ENCODE measurements around the gene PBRM1.

PBRM1 gene

DNA sequence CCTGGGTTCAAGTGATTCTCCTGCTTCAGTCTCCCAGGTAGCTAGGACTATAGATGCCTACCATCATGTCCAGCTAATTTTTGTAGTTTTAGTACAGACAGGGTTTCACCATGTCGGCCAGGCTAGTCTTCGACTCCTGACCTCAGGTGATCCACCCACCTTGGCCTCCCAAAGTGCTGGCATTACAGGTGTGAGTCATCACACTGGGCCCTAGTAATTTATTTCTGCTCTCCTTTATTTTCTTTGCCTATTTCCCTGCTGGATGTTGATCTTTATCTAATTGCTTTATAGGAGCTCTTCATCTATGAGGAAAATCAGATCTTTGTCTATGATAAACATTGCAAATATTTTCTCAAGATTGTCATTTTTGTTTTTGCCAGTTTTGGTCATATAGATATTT, 117.6 kb downstream of the PBRM1 start:
- DNase-seq, result no peak

DNA sequence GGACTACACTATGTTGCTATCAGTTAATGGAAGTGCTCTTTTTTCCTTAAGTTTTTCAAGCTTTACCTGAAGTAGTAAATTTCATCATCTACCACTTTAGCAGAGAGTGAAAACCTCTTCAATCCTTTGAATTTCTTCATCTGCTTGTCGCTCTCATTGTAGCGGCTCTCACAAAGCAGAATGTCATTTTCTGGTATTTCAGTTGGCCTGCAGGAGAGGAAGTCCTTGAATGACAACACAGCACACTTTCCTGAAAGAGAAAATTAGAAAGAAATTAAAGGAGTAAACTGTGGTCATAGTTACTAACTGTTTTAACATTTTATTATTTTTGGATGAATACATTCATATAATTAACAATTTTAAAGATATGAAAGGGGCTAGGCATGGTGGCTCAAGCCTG, 121.7 kb downstream of the PBRM1 start:
- DNase-seq, result no peak

DNA sequence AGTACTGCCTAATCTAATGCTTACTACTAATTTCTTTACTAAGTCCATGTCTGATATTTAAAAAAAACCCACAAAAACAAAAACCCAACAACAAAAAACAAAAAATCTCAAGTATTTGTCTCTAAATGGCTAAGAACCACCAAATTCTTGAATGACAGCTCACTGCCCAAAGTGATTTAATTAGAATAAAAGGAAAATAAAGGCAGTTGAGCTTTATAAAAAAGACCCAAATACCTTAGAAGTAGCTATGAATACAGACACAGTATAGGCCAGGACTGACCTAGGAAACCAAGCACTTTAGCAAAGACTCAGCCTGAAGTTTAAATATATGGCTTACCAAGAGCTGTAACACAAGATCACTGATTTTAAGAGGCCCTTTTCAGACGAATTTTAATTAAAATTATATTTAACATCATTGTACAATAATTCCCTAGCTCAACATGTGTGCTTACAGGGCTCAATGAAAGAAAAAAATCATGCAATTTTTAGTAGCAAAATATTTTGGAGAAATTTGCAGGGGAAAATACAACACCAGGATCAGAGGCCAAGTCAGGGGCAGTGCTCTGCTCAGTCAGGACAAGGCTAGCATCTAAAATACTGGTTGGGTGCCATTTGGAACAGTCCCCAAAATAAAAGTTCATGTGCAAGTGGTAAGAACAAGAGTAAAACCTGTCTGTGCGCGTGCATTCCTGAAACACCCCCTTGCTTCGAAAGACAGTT, 124.5 kb downstream of the PBRM1 start:
- DNase-seq, result no peak

DNA sequence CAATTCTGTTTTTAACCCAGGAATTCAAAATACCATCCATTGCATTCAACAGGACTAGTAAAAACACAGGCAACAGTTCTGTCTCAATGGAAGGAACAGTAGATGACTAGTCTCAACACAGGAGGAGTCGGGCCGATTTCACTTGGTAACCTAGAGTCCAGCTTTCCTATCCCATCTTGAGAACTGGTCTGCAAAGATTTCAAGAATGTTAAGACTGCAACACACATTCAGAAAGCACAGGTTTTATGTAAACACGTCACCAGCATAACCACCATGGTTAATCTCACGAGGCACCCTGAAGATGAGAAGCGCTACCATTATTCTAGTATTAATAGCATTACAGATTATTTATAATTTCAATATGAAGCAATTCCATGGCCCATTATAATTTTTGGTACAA, 127.3 kb downstream of the PBRM1 start:
- DNase-seq, result no peak

DNA sequence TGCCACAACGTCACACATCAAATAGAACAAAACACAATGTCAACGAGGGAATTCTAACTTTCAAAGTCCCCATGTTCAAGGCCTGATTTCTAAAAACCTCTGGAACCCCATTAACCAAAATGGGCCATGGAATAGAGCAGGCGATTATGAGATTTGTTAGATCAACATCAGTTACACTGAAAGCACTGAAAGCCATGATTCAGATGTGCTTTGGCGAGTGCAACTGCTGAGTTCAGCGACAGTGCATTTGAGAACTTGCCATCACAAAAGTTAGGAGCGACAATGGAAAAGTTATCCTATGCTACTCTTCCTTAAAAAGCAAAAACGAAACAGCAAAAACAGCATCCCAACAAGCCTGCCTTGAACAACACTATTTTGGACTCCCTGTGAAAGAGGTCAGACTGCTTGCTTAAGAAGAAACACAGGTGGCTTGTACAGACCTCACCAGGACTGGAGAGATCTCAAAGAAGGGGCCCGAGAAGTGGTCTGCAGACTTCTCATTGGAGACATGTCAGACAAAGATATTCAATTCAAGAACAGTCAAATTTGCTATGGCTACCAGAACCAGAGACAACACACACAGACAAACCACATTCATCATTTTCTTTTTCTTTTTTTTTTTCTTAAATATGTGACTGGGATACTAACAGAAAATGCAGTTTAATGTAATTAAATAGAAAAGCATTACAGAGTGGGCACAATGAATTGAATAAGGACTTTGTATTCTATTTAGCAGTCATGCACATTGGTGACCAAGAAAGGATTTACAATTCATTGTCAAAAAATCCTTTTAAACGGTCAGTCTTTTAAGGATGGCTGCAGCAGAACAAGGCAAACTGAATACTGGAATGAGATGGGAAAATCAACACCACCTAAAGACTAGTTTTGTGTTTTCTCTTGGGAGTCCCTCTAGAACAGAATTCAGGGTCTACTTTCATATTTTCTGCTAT, 128.4 kb downstream of the PBRM1 start:
- DNase-seq, result no peak

DNA sequence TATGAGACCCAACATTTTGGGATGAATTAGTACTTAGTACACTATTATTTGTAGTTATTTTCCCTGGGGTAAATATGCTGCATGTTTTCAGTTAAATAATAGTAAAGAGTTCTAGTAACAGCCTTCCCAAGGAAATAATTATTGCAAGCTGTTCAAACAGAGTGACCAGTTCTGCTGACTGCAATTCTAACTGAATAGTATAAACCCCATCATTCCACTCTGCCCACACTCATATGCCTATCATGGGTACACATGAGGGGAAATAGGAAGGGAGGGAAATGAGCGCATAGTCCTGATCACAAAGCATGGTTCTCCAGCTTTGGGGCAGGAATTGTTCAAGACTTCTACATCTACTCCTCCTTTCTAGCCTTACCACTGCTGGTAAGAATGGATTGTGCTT, 130.7 kb downstream of the PBRM1 start:
- no peak for DNase-seq

DNA sequence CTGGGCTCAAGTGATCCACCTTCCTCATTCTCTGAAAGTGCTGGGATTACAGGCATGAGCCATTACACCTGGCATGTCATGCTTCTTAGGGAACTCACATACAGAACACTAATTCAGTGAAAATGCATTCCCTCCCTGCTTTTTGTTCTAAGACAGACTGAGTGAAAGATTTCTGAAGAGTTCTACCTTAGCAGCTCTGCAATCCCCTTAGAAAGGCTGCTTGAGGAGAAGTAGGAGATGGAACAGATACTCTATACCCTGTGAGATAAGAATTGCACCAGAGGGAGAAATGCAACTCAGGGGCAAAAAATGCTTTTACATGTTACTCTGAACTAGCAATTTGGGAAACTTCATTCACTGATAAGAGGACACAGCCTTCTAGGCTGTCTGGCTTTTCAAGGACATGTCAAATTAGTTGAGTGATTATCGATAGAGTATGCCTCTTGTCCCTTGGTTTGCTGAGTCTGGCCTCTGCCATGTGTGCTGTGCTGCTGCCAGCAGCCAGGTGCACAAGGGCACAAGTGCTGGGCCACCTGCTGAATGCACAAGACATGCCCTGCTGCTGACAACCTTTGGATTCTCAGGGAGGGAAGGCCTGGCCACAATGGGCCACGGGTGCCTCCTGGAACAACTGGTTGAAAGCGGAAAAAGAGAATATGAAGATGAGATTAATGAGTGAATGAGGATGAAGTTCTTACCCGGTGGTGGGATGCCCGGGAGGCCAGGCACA, 131.5 kb downstream of the PBRM1 start:
- no peak for DNase-seq

DNA sequence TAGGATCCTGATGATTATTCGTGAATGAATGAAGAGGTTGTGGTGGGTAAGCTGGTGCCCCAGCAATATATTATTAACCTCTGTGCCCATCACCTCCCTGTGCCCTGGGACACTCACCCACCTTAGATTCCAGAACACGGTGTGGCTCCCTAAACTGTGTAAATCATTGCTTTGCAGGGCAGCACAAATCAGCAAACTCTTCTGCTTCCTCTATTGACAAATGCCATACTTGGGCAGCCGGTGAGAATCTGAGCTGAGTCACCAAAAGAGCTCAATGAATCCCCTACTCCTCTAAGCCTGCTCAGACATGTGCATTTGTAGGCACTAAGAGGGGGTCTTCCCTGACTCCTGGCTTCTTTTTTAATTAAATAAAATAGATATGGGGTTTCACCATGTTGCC, 133.6 kb downstream of the PBRM1 start:
- no peak for DNase-seq

DNA sequence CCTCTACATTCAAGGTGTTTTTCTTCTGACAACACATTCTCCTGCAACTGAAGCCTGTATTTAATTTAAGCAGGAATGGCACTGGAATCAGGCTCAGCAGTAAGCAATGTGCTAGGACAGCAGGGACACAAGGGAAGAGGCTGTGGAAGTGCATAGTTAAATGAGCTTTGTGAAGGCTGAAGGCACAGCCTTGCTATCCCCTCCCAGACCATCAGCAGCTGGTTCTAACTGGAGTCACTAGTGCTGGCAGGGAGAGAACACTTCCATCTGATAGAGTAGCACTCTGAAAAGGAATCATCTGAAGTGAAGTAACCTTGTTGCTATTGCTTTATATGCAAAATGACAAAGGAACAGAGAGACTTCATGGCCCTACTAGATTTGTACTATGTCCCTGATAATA, 134.6 kb downstream of the PBRM1 start:
- DNase-seq, result no peak

DNA sequence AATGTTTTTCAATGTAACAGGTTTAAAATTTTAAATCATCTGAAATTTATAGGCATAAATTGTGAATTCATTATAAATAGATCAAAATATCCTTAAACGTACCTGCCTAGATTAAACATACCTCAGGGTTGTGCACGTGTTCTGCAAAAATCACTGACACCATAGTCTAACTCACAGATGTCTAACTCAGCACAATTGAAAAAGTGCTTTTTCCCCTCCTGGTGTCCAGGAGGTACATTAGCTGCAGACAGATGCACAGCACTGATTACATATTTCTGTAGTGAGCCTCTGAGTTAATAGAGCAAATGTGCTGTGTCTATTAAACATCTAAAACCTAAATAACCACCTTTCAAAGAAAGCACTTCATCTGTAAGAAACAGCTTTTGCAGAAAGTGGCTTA, 138.6 kb downstream of the PBRM1 start:
- no peak for DNase-seq

DNA sequence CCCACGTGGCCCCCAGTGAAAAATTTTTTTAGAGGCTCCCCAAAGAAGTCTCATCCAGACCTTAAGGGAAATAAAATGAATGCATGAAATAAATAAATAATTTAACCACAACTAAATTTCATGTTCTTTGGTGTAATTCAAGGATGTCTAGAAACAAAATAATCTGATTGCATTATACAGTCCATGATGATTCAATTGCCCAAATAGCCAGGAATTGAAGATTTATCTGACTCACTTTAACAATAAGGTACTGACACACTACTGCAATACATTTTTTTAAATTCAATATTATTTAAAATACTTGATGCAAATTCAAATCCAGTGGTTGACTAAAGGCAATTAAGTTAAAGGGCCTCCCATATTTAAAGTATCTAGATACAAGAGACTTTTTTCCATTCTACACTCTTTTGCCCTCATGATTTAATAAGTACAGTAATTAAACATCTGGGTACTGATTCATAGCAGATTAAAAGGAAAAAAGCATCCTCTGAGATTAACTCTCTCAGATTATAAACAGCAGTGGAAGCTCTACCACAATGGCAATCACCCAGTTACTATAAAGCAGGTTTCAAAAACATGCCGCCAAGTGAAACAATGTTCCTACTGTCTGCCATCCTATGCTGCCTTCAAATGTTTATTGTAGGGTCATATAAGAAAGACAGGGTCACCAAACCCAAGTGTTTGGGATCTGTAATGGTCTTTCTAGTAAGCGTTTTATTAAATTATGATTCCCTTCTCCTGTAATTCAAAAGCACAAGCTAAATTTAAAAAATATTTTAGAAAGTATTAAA, 139.4 kb downstream of the PBRM1 start:
- no peak for DNase-seq

DNA sequence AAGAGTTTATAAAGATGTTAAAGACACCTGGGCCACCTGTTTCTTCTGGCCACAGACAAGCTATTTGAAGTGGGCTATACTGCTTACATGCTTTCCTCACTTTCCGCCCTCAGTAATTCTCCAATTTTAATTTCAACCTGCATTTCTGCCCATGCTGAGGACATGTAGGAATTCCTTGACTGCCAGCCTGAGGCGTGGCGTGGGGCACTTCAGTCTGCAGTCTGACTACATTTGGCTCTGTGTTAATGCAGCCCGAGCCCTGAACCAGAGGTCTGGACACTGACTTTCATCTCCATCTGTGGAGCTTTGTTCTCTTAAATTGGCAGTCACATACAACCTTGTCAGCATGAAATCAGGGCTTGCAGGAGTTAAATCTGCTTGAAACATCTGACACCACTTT, 140.8 kb downstream of the PBRM1 start:
- DNase-seq, result no peak

DNA sequence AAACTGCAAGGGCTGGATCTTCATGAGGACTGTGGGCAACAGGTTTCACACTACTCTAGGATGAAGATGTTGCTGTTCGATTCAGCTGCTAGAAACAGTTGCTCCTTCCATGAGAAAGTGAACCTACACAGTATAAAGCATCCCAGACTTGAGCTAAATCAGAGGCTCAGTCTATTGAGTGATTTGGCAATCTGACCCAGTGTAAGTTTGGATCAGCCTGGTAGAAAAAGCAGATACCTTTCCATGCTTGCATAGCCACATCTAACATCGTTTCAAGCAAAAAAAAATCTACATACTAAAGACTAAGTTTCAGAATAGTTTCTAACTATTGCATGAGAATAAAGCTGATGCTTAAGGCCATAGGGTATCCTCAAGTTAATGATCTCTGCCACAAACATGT, 144.7 kb downstream of the PBRM1 start:
- DNase-seq, result no peak

DNA sequence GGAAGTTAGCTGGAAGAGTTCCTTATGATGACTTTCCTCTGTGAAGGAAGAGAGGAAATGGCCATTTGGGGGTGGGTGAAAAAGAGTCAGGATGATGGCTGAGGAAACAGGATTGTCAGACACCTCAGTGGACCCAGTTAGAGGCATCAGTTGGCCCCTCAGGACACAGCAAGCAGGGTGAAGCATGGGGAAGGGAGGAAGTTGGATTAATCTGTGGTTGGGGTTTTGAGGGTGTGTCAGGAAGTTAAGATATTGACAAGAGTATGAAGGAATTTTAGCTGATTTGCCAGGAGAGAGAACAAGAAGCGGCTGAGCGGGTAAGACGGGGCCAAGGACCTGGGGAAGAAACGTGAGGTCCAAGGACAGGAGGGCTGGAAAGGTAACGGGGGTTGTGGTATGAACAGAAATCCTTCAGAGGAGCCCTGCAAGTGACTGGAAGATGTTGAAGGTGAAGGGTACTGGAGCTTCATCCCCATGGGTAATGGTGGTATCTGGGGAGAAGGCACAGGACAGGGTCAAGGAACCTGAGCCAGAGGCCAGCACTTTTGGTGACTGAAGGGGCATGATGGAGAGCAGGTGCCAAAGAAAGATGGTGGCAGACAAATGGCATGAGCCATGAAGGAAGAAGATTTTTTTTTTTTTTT, 146.6 kb downstream of the PBRM1 start:
- no peak for DNase-seq

DNA sequence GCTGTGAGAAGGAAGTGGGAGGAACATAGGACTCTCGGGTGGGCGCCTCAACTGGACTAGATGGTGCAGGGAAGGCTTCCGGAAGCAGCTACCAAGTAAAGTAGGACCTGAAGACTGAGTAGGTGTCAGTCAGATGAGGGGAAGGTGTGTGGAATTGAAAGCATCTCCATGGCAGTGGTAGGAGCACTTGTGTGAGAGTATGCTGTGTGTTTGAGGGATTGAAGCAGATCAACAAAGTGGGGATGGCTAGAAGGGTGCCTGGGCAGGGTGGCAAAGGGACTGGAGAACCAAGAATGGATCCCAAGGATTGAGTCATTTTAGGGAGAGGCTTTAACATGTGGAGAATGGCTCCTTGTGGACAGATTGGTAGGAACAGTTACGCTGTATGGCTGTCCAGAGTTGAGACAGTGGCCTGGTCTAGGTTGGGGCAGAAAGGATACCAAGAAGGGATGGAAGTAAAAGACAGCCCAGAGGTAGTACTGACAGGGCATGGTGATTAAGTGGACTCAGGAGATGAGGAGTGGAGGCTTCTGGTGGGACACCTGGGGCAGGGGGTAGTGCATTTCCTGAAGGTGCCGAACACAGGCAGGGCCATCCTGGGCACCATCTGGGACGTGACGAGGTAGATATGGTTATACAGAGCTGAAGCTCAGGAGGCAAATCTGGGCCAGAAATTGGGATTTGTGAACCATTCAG, 147.8 kb downstream of the PBRM1 start:
- DNase-seq, result no peak

DNA sequence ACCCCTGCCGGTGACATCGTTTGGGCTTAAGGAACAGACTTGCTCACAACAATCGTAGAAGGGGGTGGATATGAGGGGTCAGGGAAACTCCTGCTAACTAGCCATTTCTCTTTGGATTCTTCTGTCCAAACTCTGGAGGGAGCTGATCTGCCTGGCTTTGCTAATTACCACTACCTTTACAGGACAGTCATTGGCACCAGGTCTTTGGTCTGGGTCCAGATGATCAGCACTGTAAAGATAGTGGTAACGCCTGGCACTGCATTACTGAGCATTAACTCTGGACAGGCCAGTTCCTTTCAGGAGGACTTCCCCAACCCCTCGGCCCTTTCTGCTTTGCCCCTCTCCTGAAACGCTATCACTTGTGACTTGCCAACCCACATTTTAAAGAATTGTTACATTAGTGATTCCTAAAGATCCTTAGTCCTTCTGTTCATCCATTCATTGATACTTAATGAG, 148.5 kb downstream of the PBRM1 start:
- no peak for DNase-seq

DNA sequence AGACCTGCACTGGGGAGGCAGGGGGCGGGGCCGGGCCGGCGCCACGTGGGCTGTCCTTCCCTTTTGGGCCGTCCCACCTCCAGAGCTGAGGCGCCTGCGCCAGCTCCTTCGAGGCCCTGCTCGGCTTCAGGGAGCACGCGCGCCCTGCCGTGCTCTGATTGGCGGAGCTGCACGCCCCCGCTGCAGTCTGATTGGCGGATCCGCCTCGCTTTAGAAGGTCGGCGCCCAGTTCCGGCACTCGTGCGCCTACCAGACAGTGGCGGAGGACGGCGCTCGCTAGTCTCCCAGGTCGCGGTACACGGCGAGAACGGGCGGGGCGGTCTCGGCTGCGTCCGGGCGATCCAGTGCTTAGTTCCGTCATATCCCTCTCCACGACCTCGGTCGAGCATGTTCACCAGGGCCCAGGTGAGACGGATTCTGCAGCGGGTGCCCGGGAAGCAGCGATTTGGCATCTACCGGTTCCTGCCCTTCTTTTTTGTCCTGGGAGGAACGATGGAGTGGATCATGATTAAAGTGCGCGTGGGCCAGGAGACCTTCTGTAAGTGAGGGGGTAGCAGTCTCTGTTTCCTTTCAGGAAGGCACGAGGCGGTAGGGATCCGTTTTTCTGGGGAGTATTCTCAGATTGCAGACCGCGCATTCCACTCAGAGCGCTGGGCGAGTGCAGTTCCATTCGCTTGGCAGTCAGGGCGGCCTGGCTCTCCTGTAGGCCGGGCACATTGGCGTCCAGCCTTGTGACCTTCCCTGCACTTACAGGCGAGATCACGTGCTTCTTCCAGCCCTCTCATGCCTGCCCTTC, 149.1 kb downstream of the PBRM1 start, which contains the start of gene UQCC5:
Gene UQCC5, plus strand, starts transcription at position 237 of the 796 bp plus-strand sequence. Its CDS starts 151 bp downstream, at position 388.
- peak; percentile 96 to 98 for DNase-seq

DNA sequence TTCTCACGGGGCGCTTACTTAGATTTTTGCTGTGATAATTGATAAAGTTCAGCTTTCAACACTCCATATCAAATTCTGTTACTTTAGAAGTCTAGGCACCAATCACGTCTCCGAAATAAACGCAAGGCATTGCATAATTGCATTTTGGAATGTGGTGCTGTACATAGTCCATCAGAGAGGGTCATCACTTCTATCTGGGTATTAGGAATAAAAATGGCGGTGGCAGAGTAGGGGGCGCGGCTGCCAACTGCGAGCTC, 149.7 kb downstream of the PBRM1 start:
- no peak for DNase-seq

DNA sequence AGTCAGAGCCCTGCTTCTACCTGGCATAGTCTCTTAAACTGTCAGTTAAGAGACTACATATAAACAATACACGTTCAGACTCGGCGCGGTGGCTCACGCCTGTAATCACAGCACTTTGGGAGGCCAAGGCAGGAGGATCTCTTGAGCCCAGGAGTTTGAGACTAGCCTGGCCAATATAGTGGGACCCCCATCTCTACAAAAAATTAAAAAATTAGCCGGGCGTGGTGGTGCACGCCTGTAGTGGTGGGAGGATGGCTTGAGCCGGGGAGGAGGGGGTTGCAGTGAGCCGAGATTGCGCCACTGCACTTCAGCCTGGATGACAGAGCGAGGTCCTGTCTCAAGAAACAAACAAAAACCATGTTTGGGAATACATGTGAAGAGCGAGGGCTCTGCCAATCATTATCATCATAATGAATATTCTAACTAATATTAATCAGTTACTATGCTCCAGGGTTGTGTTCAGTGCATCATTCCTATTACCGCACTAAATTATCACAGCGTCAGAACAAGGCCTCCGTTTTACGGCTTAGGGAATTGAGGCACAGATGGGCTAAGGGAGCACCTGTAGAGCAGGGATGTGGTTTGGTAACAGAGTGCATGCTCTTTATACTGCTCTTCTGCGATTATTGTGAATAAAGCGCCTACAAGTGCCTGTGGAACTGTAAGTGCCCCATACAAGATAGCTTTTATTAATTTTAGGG, 150.2 kb downstream of the PBRM1 start:
- no peak for DNase-seq
